Skeletal muscle tissue (tissue), 4 donors: ENCODE results near the gene ERP44. TPM values are rescaled to one million over a fixed set of nuclear protein-coding genes. Genes with fewer than 3 reads are reported as not detected.

Experiments
- H3K27ac ChIP-seq: one replicate; pipeline ENCODE4 v1.7.0; 2013; ENCODE audit warnings: mild to moderate bottlenecking, low read depth, low read length, inconsistent platforms
- H3K27me3 ChIP-seq, 3 donors: one replicate each; pipeline ENCODE4 v1.7.0; 2013; ENCODE audit warnings: low read length in 3 of 3; ENCODE audit not compliant: control insufficient read depth in 3 of 3, insufficient read depth in 3 of 3
- H3K36me3 ChIP-seq, 3 donors: one replicate each; pipeline ENCODE4 v1.7.0; 2013; ENCODE audit warnings: low read length in 3 of 3; ENCODE audit not compliant: control insufficient read depth in 3 of 3, insufficient read depth in 3 of 3
- H3K4me1 ChIP-seq, 3 donors: one replicate each; pipeline ENCODE4 v1.7.0; 2013; ENCODE audit warnings: low read length in 3 of 3, mild to moderate bottlenecking in 3 of 3; ENCODE audit not compliant: control insufficient read depth in 3 of 3, insufficient read depth in 3 of 3
- H3K4me3 ChIP-seq, 3 donors: one replicate each; pipeline ENCODE4 v1.7.0; 2013; ENCODE audit warnings: low read length in 3 of 3
- H3K9ac ChIP-seq, 3 donors: one replicate each; pipeline ENCODE4 v1.7.0; 2013; ENCODE audit warnings: low read length in 3 of 3, mild to moderate bottlenecking in 3 of 3, moderate library complexity in 2 of 3, low read depth in 1 of 3
- H3K9me3 ChIP-seq, 3 donors: one replicate each; pipeline ENCODE4 v1.7.0; 2013; ENCODE audit warnings: low read length in 3 of 3; ENCODE audit not compliant: control insufficient read depth in 3 of 3
- total RNA-seq: library from RNA; depleted of rRNA; stranded (reverse); fragments of >200 nt; gene quantifications from one replicate; pipeline ENCODE4 v1.2.3, GENCODE V29; 2014
- donor health status: Osteomylitis.

ERP44 gene
- total RNA-seq, 1 donor from 2014 or later, result 9.4 TPM

DNA sequence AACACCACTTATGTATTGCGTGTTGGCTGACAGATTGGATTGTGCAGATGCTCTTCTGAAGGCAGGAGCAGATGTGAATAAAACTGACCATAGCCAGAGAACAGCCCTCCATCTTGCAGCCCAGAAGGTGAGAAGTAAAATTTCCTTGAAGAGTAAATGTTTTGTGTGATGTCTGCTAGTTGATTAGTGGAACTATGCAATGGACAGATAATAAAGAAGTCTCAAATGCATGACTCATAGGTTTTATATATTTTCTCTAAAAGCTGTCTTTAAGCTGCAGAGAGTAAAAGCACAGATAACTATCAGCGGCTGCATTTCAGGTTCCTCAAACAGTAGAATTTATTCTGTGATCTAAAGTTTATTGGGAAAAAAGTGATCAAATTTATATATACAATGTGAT, 27.6 kb upstream of the ERP44 start:
- Histone ChIP-seq H3K9ac (no peak overlapping the region), H3K4me3 (no peak overlapping the region), H3K9me3 (no peaks in the 10 kb centered on the region), H3K27ac (no peak overlapping the region), H3K4me1 (peaks cover 0 to 3% (median 0%) of the 10 kb centered on the region in 3 donors), H3K27me3 (no peaks in the 10 kb centered on the region), H3K36me3 (peaks cover 0 to 4% (median 2%) of the 10 kb centered on the region in 3 donors)

- no peaks in the 10 kb centered on the region for H3K27me3 ChIP-seq
- no peak overlapping the region for H3K4me3 ChIP-seq
- peaks cover 0 to 3% (median 0%) of the 10 kb centered on the region in 3 donors for H3K4me1 ChIP-seq
- H3K9ac ChIP-seq, result no peak overlapping the region
- H3K36me3 ChIP-seq, result peaks cover 0 to 4% (median 2%) of the 10 kb centered on the region in 3 donors
- no peaks in the 10 kb centered on the region for H3K9me3 ChIP-seq
- no peak overlapping the region for H3K27ac ChIP-seq
These were observed 27.1 kb upstream of the ERP44 start for GRCh38 chr9:100125910-100126309.

DNA sequence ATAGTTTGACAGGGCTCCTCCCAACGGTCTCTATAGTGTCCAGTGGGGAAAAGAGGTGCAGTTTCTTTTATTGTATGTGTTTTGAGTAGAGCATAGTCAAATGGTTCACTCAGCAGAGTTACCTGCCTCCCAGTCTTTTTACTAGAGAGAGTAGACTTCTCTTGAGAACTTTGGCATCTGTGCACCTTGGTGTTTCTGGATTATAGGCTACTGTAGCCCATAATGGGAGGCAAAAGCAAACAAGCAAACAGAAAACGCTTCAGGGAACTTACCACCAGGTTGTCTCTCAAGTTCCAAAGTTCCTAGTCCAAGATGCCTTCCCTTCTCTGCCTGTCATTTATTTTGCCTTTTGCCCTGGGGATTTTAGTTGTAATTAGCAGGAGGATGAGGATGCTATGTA, 26.4 kb upstream of the ERP44 start:
- Histone ChIP-seq H3K4me3 (no peak overlapping the region), H3K36me3 (peaks cover 0 to 4% (median 0%) of the 10 kb centered on the region in 3 donors), H3K9ac (no peak overlapping the region), H3K9me3 (no peaks in the 10 kb centered on the region), H3K4me1 (peaks cover 0 to 3% (median 0%) of the 10 kb centered on the region in 3 donors), H3K27ac (no peak overlapping the region), H3K27me3 (no peaks in the 10 kb centered on the region)

GRCh38 chr9:100120286-100120685, 21.5 kb upstream of the ERP44 start:
- Histone ChIP-seq H3K9me3 (no peaks in the 10 kb centered on the region), H3K4me3 (no peak overlapping the region), H3K9ac (no peak overlapping the region), H3K27me3 (no peaks in the 10 kb centered on the region), H3K36me3 (no peaks in the 10 kb centered on the region), H3K4me1 (peaks cover 0 to 3% (median 0%) of the 10 kb centered on the region in 3 donors), H3K27ac (no peak overlapping the region)

- Histone ChIP-seq H3K4me1 (peaks cover 0 to 3% (median 0%) of the 10 kb centered on the region in 3 donors), H3K27ac (no peak overlapping the region), H3K9ac (no peak overlapping the region), H3K9me3 (no peaks in the 10 kb centered on the region), H3K27me3 (no peaks in the 10 kb centered on the region), H3K36me3 (no peaks in the 10 kb centered on the region), H3K4me3 (no peak overlapping the region)
These were observed 18.5 kb upstream of the ERP44 start for GRCh38 chr9:100117316-100117715.

GRCh38 chr9:100112677-100113336, 14.0 kb upstream of the ERP44 start:
- Histone ChIP-seq H3K4me1 (peaks cover 10 to 11% (median 10%) of the 10 kb centered on the region in 3 donors), H3K9ac (no peak overlapping the region), H3K36me3 (no peaks in the 10 kb centered on the region), H3K4me3 (no peak overlapping the region), H3K27me3 (no peaks in the 10 kb centered on the region), H3K9me3 (no peaks in the 10 kb centered on the region), H3K27ac (peak overlapping the region; percentile 3)

DNA sequence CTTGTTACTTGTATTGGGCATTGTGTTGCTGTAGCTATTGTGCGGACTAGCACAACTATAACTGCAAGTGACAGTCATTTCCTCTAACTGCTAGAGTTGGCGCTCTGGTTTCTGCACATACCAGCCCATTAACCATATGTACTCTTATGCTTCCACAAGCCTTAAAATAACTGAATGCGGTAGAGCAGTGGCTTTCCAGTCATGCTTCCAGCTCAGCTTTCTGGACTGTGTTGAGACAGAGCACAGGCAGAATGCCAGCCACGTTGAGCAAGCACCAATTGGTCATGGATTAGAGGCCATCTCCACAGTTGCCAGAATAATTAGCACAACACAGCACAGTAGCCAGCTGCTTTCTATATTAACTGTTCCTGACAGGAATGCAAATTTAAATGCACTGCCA, 12.4 kb upstream of the ERP44 start:
- H3K36me3 ChIP-seq, result peaks cover 3 to 14% (median 12%) of the 10 kb centered on the region in 3 donors
- H3K9me3 ChIP-seq, result no peaks in the 10 kb centered on the region
- H3K27me3 ChIP-seq, result no peaks in the 10 kb centered on the region
- H3K27ac ChIP-seq, result peak overlapping the region; percentile 76
- H3K4me1 ChIP-seq, result peaks cover 10 to 11% (median 10%) of the 10 kb centered on the region in 3 donors
- peak overlapping the region; percentile 8 to 36 (median 32) for H3K4me3 ChIP-seq
- H3K9ac ChIP-seq, result peak overlapping the region in 2 of 3 donors; percentile 17 to 62

- no peak overlapping the region for H3K4me3 ChIP-seq
- H3K9ac ChIP-seq, result no peak overlapping the region
- no peaks in the 10 kb centered on the region for H3K27me3 ChIP-seq
- no peaks in the 10 kb centered on the region for H3K9me3 ChIP-seq
- peaks cover 14 to 32% (median 24%) of the 10 kb centered on the region in 3 donors for H3K36me3 ChIP-seq
- peaks cover 10 to 11% (median 10%) of the 10 kb centered on the region in 3 donors for H3K4me1 ChIP-seq
- no peak overlapping the region for H3K27ac ChIP-seq
These were observed 9.8 kb upstream of the ERP44 start for GRCh38 chr9:100108559-100108958.

DNA sequence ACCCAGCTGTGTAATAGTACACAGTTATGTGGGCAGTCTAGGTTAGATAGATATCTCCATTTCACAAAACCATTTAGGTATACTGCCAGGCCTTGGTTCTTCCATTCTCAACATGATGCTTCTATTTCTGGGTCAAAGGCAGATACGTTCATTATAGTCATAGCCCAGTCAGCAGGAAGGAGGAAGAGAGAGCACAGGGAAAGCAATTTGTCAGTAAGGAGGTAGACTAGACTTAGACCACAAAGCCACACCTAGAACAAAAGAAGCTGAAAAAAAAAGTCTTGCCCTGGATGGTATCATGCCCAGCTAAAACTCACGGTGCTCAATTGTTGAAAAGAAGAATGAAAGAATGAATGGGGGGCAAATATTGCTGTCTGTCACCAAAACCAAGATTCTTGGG, 7.8 kb upstream of the ERP44 start:
- H3K4me1 ChIP-seq, result peaks cover 8 to 10% (median 8%) of the 10 kb centered on the region in 3 donors
- H3K9me3 ChIP-seq, result no peaks in the 10 kb centered on the region

GRCh38 chr9:100105861-100106260, 7.1 kb upstream of the ERP44 start:
- no peaks in the 10 kb centered on the region for H3K27me3 ChIP-seq
- no peak overlapping the region for H3K9ac ChIP-seq
- peaks cover under 1 to 5% (median 1%) of the 10 kb centered on the region in 3 donors for H3K4me1 ChIP-seq
- H3K36me3 ChIP-seq, result peaks cover 16 to 32% (median 28%) of the 10 kb centered on the region in 3 donors
- no peak overlapping the region for H3K4me3 ChIP-seq
- no peaks in the 10 kb centered on the region for H3K9me3 ChIP-seq
- H3K27ac ChIP-seq, result no peak overlapping the region

More for the DNA sequence above, 7.8 kb upstream of the ERP44 start:
- Histone ChIP-seq H3K4me3 (no peak overlapping the region), H3K27ac (no peak overlapping the region), H3K9ac (no peak overlapping the region), H3K36me3 (peaks cover 16 to 32% (median 27%) of the 10 kb centered on the region in 3 donors), H3K27me3 (no peaks in the 10 kb centered on the region)
